Liver (tissue), 9 donors: ENCODE measurements around the gene TXLNG. TPM values are rescaled to one million over a fixed set of nuclear protein-coding genes. Genes with fewer than 3 reads are reported as not detected.

Source experiments
- DNase-seq: peaks from one replicate; pipeline ENCODE4 v3.0.0-alpha.2; 2017; ENCODE audit warnings: low spot score
- H3K27ac ChIP-seq, 2 donors: one replicate each; pipeline ENCODE4 v1.7.0; 2013; ENCODE audit warnings: inconsistent platforms in 2 of 2, low read length in 2 of 2, control low read depth in 1 of 2, low read depth in 1 of 2, mild to moderate bottlenecking in 1 of 2
- H3K27me3 ChIP-seq, 4 donors: one replicate each; pipeline versions ENCODE4 v1.6.1 to v1.7.0; 2013; ENCODE audit warnings: low read length in 3 of 4, inconsistent platforms in 1 of 4, mild to moderate bottlenecking in 1 of 4, moderate library complexity in 1 of 4; ENCODE audit not compliant: control insufficient read depth in 4 of 4, insufficient read depth in 4 of 4
- H3K36me3 ChIP-seq, 4 donors: one replicate each; pipeline versions ENCODE4 v1.6.1 to v1.7.0; 2013; ENCODE audit warnings: low read length in 3 of 4, mild to moderate bottlenecking in 3 of 4, low read depth in 1 of 4, moderate library complexity in 1 of 4; ENCODE audit not compliant: control insufficient read depth in 4 of 4, insufficient read depth in 3 of 4
- H3K4me1 ChIP-seq, 4 donors: one replicate each; pipeline versions ENCODE4 v1.6.1 to v1.7.0; 2013; ENCODE audit warnings: low read length in 3 of 4, mild to moderate bottlenecking in 3 of 4, moderate library complexity in 1 of 4; ENCODE audit not compliant: control insufficient read depth in 4 of 4, insufficient read depth in 4 of 4
- H3K4me3 ChIP-seq, 3 donors: one replicate each; pipeline versions ENCODE4 v1.6.1 to v1.7.0; 2013; ENCODE audit warnings: low read length in 3 of 3, control low read depth in 1 of 3, low read depth in 1 of 3, mild to moderate bottlenecking in 1 of 3
- H3K9ac ChIP-seq, 2 donors: one replicate each; pipeline ENCODE4 v1.7.0; 2013; ENCODE audit warnings: low read length in 2 of 2, mild to moderate bottlenecking in 2 of 2, moderate library complexity in 2 of 2, control low read depth in 1 of 2, low read depth in 1 of 2
- H3K9me3 ChIP-seq, 4 donors: one replicate each; pipeline versions ENCODE4 v1.6.1 to v1.7.0; 2013; ENCODE audit warnings: low read length in 3 of 4; ENCODE audit not compliant: control insufficient read depth in 4 of 4
- ATF3 ChIP-seq: IDR thresholded peaks from 2 replicates; pipeline ENCODE4 v1.6.1; 2016; ENCODE audit warnings: antibody characterized with exemption
- CTCF ChIP-seq: fragments of 150-350 bp; IDR thresholded peaks from 2 replicates; pipeline ENCODE4 v1.5.1; 2017; ENCODE audit warnings: improper control_type of control experiment, low read depth, low read length; ENCODE audit not compliant: missing input control
- EGR1 ChIP-seq, 2 donors: IDR thresholded peaks; 2 replicates each; pipeline ENCODE4 v1.6.1; 2016 to 2018; ENCODE audit warnings: antibody characterized with exemption in 2 of 2, low read depth in 2 of 2
- FOXA1 ChIP-seq: IDR thresholded peaks from 2 replicates; pipeline ENCODE4 v1.6.1; 2016; ENCODE audit warnings: antibody characterized with exemption
- FOXA2 ChIP-seq: IDR thresholded peaks from 2 replicates; pipeline ENCODE4 v1.6.1; 2016; ENCODE audit warnings: antibody characterized with exemption
- HNF4A ChIP-seq, 2 donors: conservative IDR thresholded peaks; 2 replicates each; pipeline ENCODE4 v1.6.1; 2016; ENCODE audit warnings: antibody characterized with exemption in 2 of 2, mild to moderate bottlenecking in 2 of 2
- HNF4G ChIP-seq: IDR thresholded peaks from 2 replicates; pipeline ENCODE4 v1.6.1; 2016; ENCODE audit warnings: antibody characterized with exemption
- JUND ChIP-seq, 2 donors: IDR thresholded peaks; 2 replicates each; pipeline ENCODE4 v1.6.1; 2016; ENCODE audit warnings: antibody characterized with exemption in 2 of 2
- MAX ChIP-seq: IDR thresholded peaks from 2 replicates; pipeline ENCODE4 v1.6.1; 2016; ENCODE audit warnings: antibody characterized with exemption
- RAD21 ChIP-seq, 2 donors: IDR thresholded peaks; 2 replicates each; pipeline ENCODE4 v1.6.1; 2016; ENCODE audit warnings: antibody characterized with exemption in 2 of 2, mild to moderate bottlenecking in 2 of 2
- REST ChIP-seq: IDR thresholded peaks from 2 replicates; pipeline ENCODE4 v1.6.1; 2016; ENCODE audit warnings: antibody characterized with exemption, mild to moderate bottlenecking
- RXRA ChIP-seq, 2 donors: IDR thresholded peaks; 2 replicates each; pipeline ENCODE4 v1.6.1; 2017 to 2018; ENCODE audit warnings: antibody characterized with exemption in 2 of 2, mild to moderate bottlenecking in 1 of 2
- SP1 ChIP-seq: IDR thresholded peaks from 2 replicates; pipeline ENCODE4 v1.6.1; 2018; ENCODE audit warnings: antibody characterized with exemption, mild to moderate bottlenecking
- YY1 ChIP-seq: IDR thresholded peaks from 2 replicates; pipeline ENCODE4 v1.6.1; 2016; ENCODE audit warnings: antibody characterized with exemption, mild to moderate bottlenecking
- WGBS: extraction: QIAGEN DNeasy Blood & Tissue Kit; methylation state at CpG from one replicate; pipeline ENCODE4 v1.1.7; 2013; 5-methylcytosine and 5-hydroxymethylcytosine counted together
- polyA plus RNA-seq, 2 donors: library from polyadenylated mRNA; stranded (reverse) in 1 of 2; unstranded in 1 of 2; fragments of 200-250 nt in 1 of 2; fragments of >200 nt in 1 of 2; fragmentation: Nextera tagmentation in 1 of 2; extraction: Ambion mirVana in 1 of 2; gene quantifications; one replicate each; pipeline versions ENCODE4 v1.2.1 to v1.2.3, GENCODE V29; 2013 to 2015
- total RNA-seq, 2 donors: library from RNA; depleted of rRNA; stranded (reverse); fragments of >200 nt; gene quantifications; one replicate each; pipeline ENCODE4 v1.2.3, GENCODE V29; 2014
- donor health status: healthy.
- donor health status: healthy.
- donor health status: healthy.
- donor health status: healthy.
- donor health status: healthy.

Gene TXLNG
- total and polyA plus RNA-seq, 4 donors: 3.7 to 7.4 (median 5.1) TPM

- TF ChIP-seq YY1 (no peak), CTCF (no peak), JUND (IDR thresholded peaks at IDR 0.05) (no peak), RAD21 (IDR thresholded peaks at IDR 0.05) (no peak), HNF4G (no peak), MAX (no peak), EGR1 (IDR thresholded peaks at IDR 0.05; ENCODE audit: low read depth in 2 of 2) (no peak), ATF3 (no peak), RXRA (IDR thresholded peaks at IDR 0.05) (no peak)
- Histone ChIP-seq H3K9ac (no peak overlapping the region), H3K4me1 (no peaks in the 10 kb centered on the region), H3K36me3 (peaks cover 0 to 14% (median 8%) of the 10 kb centered on the region in 4 donors), H3K9me3 (no peaks in the 10 kb centered on the region), H3K27me3 (no peaks in the 10 kb centered on the region), H3K27ac (no peak overlapping the region), H3K4me3 (no peak overlapping the region)
- WGBS: 89% methylated on average over 5 of the region's 5 CpGs
- no peak for DNase-seq
Measured at GRCh38 chrX:16797358-16797757, 11.1 kb downstream of the TXLNG start.

GRCh38 chrX:16797841-16798240, 11.6 kb downstream of the TXLNG start:
- Histone ChIP-seq H3K9ac (no peak overlapping the region), H3K27me3 (no peaks in the 10 kb centered on the region), H3K4me1 (no peaks in the 10 kb centered on the region), H3K27ac (no peak overlapping the region), H3K9me3 (no peaks in the 10 kb centered on the region), H3K36me3 (peaks cover 0 to 14% (median 8%) of the 10 kb centered on the region in 4 donors), H3K4me3 (no peak overlapping the region)
- no peak for DNase-seq
- WGBS: 88% methylated on average over 4 of the region's 4 CpGs
- TF ChIP-seq FOXA2: no peak
- TF ChIP-seq JUND (IDR thresholded peaks at IDR 0.05): no peak
- TF ChIP-seq HNF4G: no peak

GRCh38 chrX:16804923-16805464, 18.7 kb downstream of the TXLNG start:
- no peak for DNase-seq
- peaks cover 1 to 19% (median 17%) of the 10 kb centered on the region in 4 donors for H3K4me1 ChIP-seq
- no peak overlapping the region for H3K27ac ChIP-seq
- no peak overlapping the region for H3K4me3 ChIP-seq
- H3K27me3 ChIP-seq: no peaks in the 10 kb centered on the region
- no peaks in the 10 kb centered on the region for H3K9me3 ChIP-seq
- 93% methylated on average over 8 of the region's 8 CpGs for WGBS
- no peak for TF ChIP-seq FOXA1
- no peak for TF ChIP-seq REST
- no peak for TF ChIP-seq RXRA (IDR thresholded peaks at IDR 0.05)
- no peak for TF ChIP-seq HNF4G
- no peak for TF ChIP-seq RAD21 (IDR thresholded peaks at IDR 0.05)
- TF ChIP-seq HNF4A (conservative IDR thresholded peaks at IDR 0.05): no peak
- TF ChIP-seq ATF3: no peak
- TF ChIP-seq SP1: no peak
- TF ChIP-seq JUND (IDR thresholded peaks at IDR 0.05): no peak
- TF ChIP-seq FOXA2: no peak
- TF ChIP-seq CTCF: no peak
- H3K9ac ChIP-seq: no peak overlapping the region
- peaks cover 0 to 2% (median 0%) of the 10 kb centered on the region in 4 donors for H3K36me3 ChIP-seq
